Esophagus squamous epithelium (tissue), 4 donors: ENCODE data around the gene KIAA1217.

Experiments used
- POLR2A ChIP-seq, 4 donors: fragments of 450-650 bp; IDR thresholded peaks; one replicate each; pipeline ENCODE4 v1.6.1; 2017; ENCODE audit warnings: antibody characterized with exemption in 4 of 4, mild to moderate bottlenecking in 4 of 4, moderate library complexity in 3 of 4
- TF ChIP-seq, protein P1 (sequence below), 6 experiments: fragments of 450-650 bp in 4 of 6; fragments of 200-600 bp in 2 of 6; sonication (generic) in 2 of 6; IDR thresholded peaks; one replicate each; pipeline ENCODE4 v1.5.1; 2016 to 2019; ENCODE audit warnings: antibody characterized with exemption in 6 of 6, mild to moderate bottlenecking in 4 of 6, moderate library complexity in 4 of 6

DNA sequence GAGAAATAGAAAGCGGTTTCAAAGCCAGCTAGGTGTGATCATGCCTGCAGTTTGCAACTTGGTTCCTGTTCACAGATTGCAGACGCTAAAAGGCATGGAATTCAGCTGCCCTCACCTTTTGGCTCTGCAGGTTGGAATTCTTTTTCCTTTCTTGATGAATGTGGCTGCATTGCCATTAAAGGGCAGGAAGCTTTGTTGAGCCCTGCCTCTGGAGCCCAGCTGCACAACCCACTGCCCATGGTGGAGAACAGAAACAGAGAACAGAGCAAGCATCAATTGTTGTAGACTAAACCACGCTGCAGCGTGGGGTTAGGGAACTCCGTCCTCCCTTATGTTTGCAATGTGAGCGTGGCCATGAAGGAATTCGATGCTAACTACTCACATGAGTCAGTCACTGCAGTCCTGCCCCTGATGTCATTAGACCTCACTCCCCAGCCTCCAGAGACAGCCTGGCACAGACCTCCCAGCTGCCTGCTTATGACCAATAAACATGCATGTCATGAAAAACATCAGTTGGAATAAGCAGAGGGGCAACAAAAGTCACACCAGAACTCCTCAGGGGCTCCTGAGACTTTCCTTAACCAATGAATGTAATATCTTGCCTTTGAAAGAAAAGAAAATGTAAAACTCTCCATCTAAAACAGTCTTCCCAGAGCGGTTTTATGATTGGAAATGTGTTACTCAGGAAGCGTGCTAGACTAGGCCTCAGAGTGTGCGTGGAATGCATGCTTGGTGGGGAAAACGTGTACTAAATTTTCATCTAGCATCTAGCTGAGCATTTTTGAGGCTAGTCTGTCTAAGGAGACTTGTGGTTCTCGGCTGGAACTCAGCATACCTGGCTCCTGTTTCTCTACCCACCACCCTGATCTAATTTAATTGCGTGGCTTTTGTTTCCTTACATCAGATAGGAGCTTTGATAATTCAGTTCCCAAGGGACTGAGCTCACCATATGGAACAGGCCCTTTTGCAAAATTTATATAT lies 232.2 kb downstream of the KIAA1217 start:
- TF ChIP-seq, protein P1, sequence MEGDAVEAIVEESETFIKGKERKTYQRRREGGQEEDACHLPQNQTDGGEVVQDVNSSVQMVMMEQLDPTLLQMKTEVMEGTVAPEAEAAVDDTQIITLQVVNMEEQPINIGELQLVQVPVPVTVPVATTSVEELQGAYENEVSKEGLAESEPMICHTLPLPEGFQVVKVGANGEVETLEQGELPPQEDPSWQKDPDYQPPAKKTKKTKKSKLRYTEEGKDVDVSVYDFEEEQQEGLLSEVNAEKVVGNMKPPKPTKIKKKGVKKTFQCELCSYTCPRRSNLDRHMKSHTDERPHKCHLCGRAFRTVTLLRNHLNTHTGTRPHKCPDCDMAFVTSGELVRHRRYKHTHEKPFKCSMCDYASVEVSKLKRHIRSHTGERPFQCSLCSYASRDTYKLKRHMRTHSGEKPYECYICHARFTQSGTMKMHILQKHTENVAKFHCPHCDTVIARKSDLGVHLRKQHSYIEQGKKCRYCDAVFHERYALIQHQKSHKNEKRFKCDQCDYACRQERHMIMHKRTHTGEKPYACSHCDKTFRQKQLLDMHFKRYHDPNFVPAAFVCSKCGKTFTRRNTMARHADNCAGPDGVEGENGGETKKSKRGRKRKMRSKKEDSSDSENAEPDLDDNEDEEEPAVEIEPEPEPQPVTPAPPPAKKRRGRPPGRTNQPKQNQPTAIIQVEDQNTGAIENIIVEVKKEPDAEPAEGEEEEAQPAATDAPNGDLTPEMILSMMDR (IDR thresholded peaks at IDR 0.05), result no peak
- no peak for TF ChIP-seq POLR2A (IDR thresholded peaks at IDR 0.05)
